ENCODE results near the gene LPIN3.
"Not testable (repeated sequence)": the region's sequence is repeated elsewhere in the genome, so short reads cannot be mapped to it uniquely, and the experiment has no call there.

LPIN3 gene

GRCh38 chr20:41340327-41341055 lies at the start of gene LPIN3:
Gene LPIN3 (plus strand): TSS chr20:41340821. CDS start chr20:41345804, 4,983 bp downstream.
- peak; percentile 62 for DNase-seq

GRCh38 chr20:41293269-41294037 lies 47.2 kb upstream of the LPIN3 start:
- no peak for DNase-seq

- DNase-seq = no peak
Measured at GRCh38 chr20:41299899-41300298, 40.7 kb upstream of the LPIN3 start.

- DNase-seq = no peak
Measured at GRCh38 chr20:41300383-41300782, 40.2 kb upstream of the LPIN3 start.

- no peak for DNase-seq
Measured at GRCh38 chr20:41300886-41301285, 39.7 kb upstream of the LPIN3 start.

GRCh38 chr20:41304002-41304401 lies 36.6 kb upstream of the LPIN3 start:
- no peak for DNase-seq

GRCh38 chr20:41304424-41305079 lies 36.1 kb upstream of the LPIN3 start:
- no peak for DNase-seq

- no peak for DNase-seq
Measured at GRCh38 chr20:41306061-41306727, 34.4 kb upstream of the LPIN3 start.

- no peak for DNase-seq
Measured at GRCh38 chr20:41307021-41307420, 33.6 kb upstream of the LPIN3 start.

- DNase-seq = no peak
Measured at GRCh38 chr20:41308290-41308711, 32.3 kb upstream of the LPIN3 start.

- no peak for DNase-seq
Measured at GRCh38 chr20:41308726-41309413, 31.8 kb upstream of the LPIN3 start.

- DNase-seq = no peak
Measured at GRCh38 chr20:41309817-41310216, 30.8 kb upstream of the LPIN3 start.

GRCh38 chr20:41312009-41312408 lies 28.6 kb upstream of the LPIN3 start:
- DNase-seq = not testable (repeated sequence)

GRCh38 chr20:41314386-41314785 lies 26.2 kb upstream of the LPIN3 start:
- no peak for DNase-seq

GRCh38 chr20:41316051-41316450 lies 24.6 kb upstream of the LPIN3 start:
- no peak for DNase-seq

- peak; percentile 84 for DNase-seq
Measured at GRCh38 chr20:41316602-41317545, 23.7 kb upstream of the LPIN3 start.

GRCh38 chr20:41317546-41318270 lies 22.9 kb upstream of the LPIN3 start, which contains the start of gene ZHX3:
Gene ZHX3 (minus strand): TSS chr20:41317731. CDS start chr20:41204916, 112,815 bp downstream.
- peak; percentile 96 for DNase-seq

- no peak for DNase-seq
Measured at GRCh38 chr20:41318271-41318649, 22.4 kb upstream of the LPIN3 start.

GRCh38 chr20:41320441-41320840 lies 20.2 kb upstream of the LPIN3 start:
- no peak for DNase-seq

- DNase-seq = no peak
Measured at GRCh38 chr20:41320976-41321375, 19.6 kb upstream of the LPIN3 start.

GRCh38 chr20:41327178-41327577 lies 13.4 kb upstream of the LPIN3 start:
- no peak for DNase-seq

Measured in activated T-cell treated with anti-CD3 and anti-CD28 coated beads, Interleukin-2, amount 50 U/mL, for 1 hour (primary cell).